HG03442 (cell line): ENCODE measurements around the gene RLN1.
A peak's percentile ranks its signal among the peaks of the same experiment; 100 is the strongest.
"Not testable (repeated sequence)": the region's sequence is repeated elsewhere in the genome, so short reads cannot be mapped to it uniquely, and the experiment has no call there.

ENCODE experiments used
- ATAC-seq: cut with Tn5 transposase; IDR thresholded peaks from one replicate; pipeline ENCODE4 v1.9.1; 2021; ENCODE audit warnings: mild to moderate bottlenecking, moderate library complexity; ENCODE audit not compliant: unreplicated experiment

RLN1 gene

GRCh38 chr9:5326187-5326586 lies 13.5 kb downstream of the RLN1 start:
- ATAC-seq: no peak

GRCh38 chr9:5321601-5322000 lies 18.1 kb downstream of the RLN1 start:
- ATAC-seq: not testable (repeated sequence)

- ATAC-seq: no peak
These were observed 18.6 kb downstream of the RLN1 start for GRCh38 chr9:5321058-5321457.

- ATAC-seq: not testable (repeated sequence)
These were observed 23.3 kb downstream of the RLN1 start for GRCh38 chr9:5316406-5316805.

GRCh38 chr9:5315187-5315923 lies 24.3 kb downstream of the RLN1 start:
- no peak for ATAC-seq

GRCh38 chr9:5310851-5311250 lies 28.8 kb downstream of the RLN1 start:
- no peak for ATAC-seq

- ATAC-seq: no peak
These were observed 33.9 kb downstream of the RLN1 start for GRCh38 chr9:5305741-5306140.

- ATAC-seq: peak; percentile 97
These were observed 35.6 kb downstream of the RLN1 start, which contains the start of gene RLN2 for GRCh38 chr9:5303840-5304795. RLN2 (minus strand) TSS chr9:5304716; CDS start chr9:5304580, 136 bp downstream.

- no peak for ATAC-seq
These were observed 38.1 kb downstream of the RLN1 start for GRCh38 chr9:5301544-5301943.

GRCh38 chr9:5292141-5292540 lies 47.5 kb downstream of the RLN1 start:
- no peak for ATAC-seq

GRCh38 chr9:5288591-5288990 lies 51.1 kb downstream of the RLN1 start:
- no peak for ATAC-seq

- no peak for ATAC-seq
These were observed 53.4 kb downstream of the RLN1 start for GRCh38 chr9:5286262-5286661.
